Karpas-422 (cell line): ENCODE results near the gene SPATA1. TPM values are rescaled to one million over a fixed set of nuclear protein-coding genes. Genes with fewer than 3 reads are reported as not detected.

Experiments
- DNase-seq: peaks from one replicate; pipeline ENCODE4 v3.0.0-alpha.2; 2015
- H2AFZ ChIP-seq: fragments of 200-600 bp; sonication (generic); 2 replicates; pipeline ENCODE4 v1.6.1; 2014; ENCODE audit warnings: antibody characterized with exemption, low read length, mixed read lengths
- H3K27ac ChIP-seq: fragments of 200-600 bp; sonication (generic); 2 replicates; pipeline ENCODE4 v1.5.1; 2014; ENCODE audit warnings: mild to moderate bottlenecking, low read length, moderate library complexity
- H3K27me3 ChIP-seq: fragments of 200-600 bp; sonication (generic); 2 replicates; pipeline ENCODE4 v1.6.1; 2014; ENCODE audit warnings: low read length, mixed read lengths
- H3K36me3 ChIP-seq: fragments of 200-600 bp; sonication (generic); 2 replicates; pipeline ENCODE4 v1.6.1; 2014; ENCODE audit warnings: low read length, mixed read lengths; ENCODE audit not compliant: insufficient read depth
- H3K4me1 ChIP-seq: fragments of 200-600 bp; sonication (generic); 2 replicates; pipeline ENCODE4 v1.6.1; 2014; ENCODE audit warnings: mild to moderate bottlenecking, low read length, mixed read lengths
- H3K4me2 ChIP-seq: fragments of 200-600 bp; sonication (generic); 2 replicates; pipeline ENCODE4 v1.6.1; 2014; ENCODE audit warnings: low read length, low read depth, mild to moderate bottlenecking; ENCODE audit not compliant: poor library complexity, severe bottlenecking
- H3K4me3 ChIP-seq: fragments of 200-600 bp; sonication (generic); 2 replicates; pipeline ENCODE4 v1.5.1; 2014; ENCODE audit warnings: mild to moderate bottlenecking, antibody characterized with exemption, low read length, mixed read lengths
- H3K79me2 ChIP-seq: fragments of 200-600 bp; sonication (generic); 2 replicates; pipeline ENCODE4 v1.6.1; 2014; ENCODE audit warnings: mild to moderate bottlenecking, low read length, mixed read lengths
- H3K9ac ChIP-seq: fragments of 200-600 bp; sonication (generic); 2 replicates; pipeline ENCODE4 v1.6.0; 2014; ENCODE audit warnings: low read length
- H3K9me2 ChIP-seq: fragments of 200-600 bp; sonication (generic), shearing (Covaris generic); replicated peaks from 2 replicates; pipeline ENCODE4 v1.6.0; 2014; ENCODE audit warnings: mild to moderate bottlenecking, low read length, moderate library complexity; ENCODE audit not compliant: insufficient read depth
- H3K9me3 ChIP-seq: fragments of 300-700, 200-600 bp; sonication (generic); 2 replicates; pipeline ENCODE4 v1.6.1; 2014; ENCODE audit warnings: low read length, mixed read lengths
- H4K20me1 ChIP-seq: fragments of 200-600 bp; sonication (generic); 2 replicates; pipeline ENCODE4 v1.6.1; 2014; ENCODE audit warnings: mild to moderate bottlenecking, antibody characterized with exemption, low read length, low read depth; ENCODE audit not compliant: insufficient read depth
- total RNA-seq: library from RNA; depleted of rRNA; stranded (reverse); fragments of >200 nt; shearing (Covaris generic); gene quantifications from 2 replicates; pipeline ENCODE4 v1.2.3, GENCODE V29; 2014; ENCODE audit warnings: low replicate concordance

The SPATA1 gene
- total RNA-seq, 1 experiment from 2014 or later: 3.6 TPM

DNA sequence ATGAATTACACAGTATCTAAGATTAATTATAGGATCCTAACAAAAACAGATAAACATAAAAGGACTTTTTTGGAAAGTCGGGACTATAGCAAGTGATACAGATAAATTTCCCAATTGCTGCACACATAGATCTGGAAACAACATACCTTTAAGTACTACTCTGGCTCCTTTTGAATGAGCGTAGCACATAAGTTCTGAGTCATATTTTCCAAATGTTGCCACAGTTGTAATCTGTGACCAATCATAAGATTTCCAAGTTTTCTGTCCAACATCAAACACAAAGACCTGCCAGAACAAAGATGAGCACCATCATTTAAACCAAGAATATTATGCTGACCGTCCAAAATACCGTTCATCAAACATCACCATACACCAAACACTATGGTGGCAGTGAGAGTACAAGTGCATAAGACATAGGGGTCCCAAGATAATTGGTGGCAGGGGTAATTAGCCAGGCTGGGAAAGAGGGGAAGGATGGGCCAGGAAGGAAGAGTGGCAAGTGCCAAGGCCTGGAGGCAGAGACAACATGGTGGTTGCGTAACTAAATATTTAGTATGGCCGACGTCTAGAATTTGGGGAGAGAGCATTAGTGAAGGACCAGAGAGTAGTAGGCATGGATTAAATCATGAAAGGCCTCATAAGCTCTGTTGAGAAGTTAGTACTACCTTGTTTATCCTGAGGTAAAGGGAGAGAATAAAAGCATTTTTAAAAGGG lies 64.4 kb downstream of the SPATA1 start:
- Histone ChIP-seq H3K27ac (no peak overlapping the region), H2AFZ (no peak overlapping the region), H3K27me3 (no peaks in the 10 kb centered on the region), H3K9me3 (no peaks in the 10 kb centered on the region), H3K79me2 (peaks cover 30% of the 10 kb centered on the region), H3K4me1 (peaks cover 27% of the 10 kb centered on the region), H3K9ac (no peak overlapping the region), H3K4me3 (no peak overlapping the region), H4K20me1 (no peaks in the 10 kb centered on the region), H3K9me2 (no peaks in the 10 kb centered on the region), H3K36me3 (no peaks in the 10 kb centered on the region), H3K4me2 (no peak overlapping the region)
- no peak for DNase-seq

GRCh38 chr1:84571150-84571535 lies 65.0 kb downstream of the SPATA1 start:
- Histone ChIP-seq H3K4me3 (no peak overlapping the region), H3K9me3 (no peaks in the 10 kb centered on the region), H4K20me1 (no peaks in the 10 kb centered on the region), H3K4me1 (peaks cover 23% of the 10 kb centered on the region), H2AFZ (no peak overlapping the region), H3K27ac (no peak overlapping the region), H3K36me3 (no peaks in the 10 kb centered on the region), H3K27me3 (no peaks in the 10 kb centered on the region), H3K4me2 (no peak overlapping the region), H3K9ac (no peak overlapping the region), H3K79me2 (peaks cover 30% of the 10 kb centered on the region), H3K9me2 (no peaks in the 10 kb centered on the region)
- no peak for DNase-seq

DNA sequence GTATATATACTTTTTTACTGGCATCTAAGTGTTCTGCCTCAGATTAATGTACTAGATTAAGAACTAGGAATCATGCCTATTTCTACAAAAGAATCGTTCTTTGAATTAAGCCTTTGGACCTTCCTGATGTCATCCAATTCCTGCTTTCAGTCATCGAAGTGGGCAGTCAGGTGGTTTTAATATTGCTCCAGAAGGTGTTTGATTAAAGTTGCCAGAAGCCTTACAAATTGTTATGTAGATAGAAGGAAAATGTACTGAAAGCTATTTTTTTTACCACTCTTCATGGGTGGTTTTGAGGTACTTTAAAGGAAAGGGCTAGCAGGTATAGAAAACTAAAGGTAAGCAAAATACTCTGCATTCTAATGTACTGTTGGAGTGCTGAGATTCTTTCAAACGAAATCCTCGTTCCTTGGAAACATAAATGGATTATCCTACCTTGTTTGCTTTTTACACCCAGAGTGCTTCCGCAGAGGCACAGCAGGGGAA lies 67.3 kb downstream of the SPATA1 start:
- peak overlapping the region; percentile 92 for H3K9ac ChIP-seq
- DNase-seq: no peak
- H3K27me3 ChIP-seq: no peaks in the 10 kb centered on the region
- no peaks in the 10 kb centered on the region for H3K9me2 ChIP-seq
- peak overlapping the region; percentile 30; the same call in 1 of the 2 replicates for H2AFZ ChIP-seq
- H3K4me2 ChIP-seq: peak overlapping the region; percentile 89
- no peaks in the 10 kb centered on the region for H3K9me3 ChIP-seq
- no peaks in the 10 kb centered on the region for H4K20me1 ChIP-seq
- H3K4me1 ChIP-seq: peaks cover 21% of the 10 kb centered on the region
- no peaks in the 10 kb centered on the region for H3K36me3 ChIP-seq
- H3K79me2 ChIP-seq: peaks cover 30% of the 10 kb centered on the region
- H3K27ac ChIP-seq: peak overlapping the region; percentile 72
- peak overlapping the region; percentile 83 for H3K4me3 ChIP-seq

DNA sequence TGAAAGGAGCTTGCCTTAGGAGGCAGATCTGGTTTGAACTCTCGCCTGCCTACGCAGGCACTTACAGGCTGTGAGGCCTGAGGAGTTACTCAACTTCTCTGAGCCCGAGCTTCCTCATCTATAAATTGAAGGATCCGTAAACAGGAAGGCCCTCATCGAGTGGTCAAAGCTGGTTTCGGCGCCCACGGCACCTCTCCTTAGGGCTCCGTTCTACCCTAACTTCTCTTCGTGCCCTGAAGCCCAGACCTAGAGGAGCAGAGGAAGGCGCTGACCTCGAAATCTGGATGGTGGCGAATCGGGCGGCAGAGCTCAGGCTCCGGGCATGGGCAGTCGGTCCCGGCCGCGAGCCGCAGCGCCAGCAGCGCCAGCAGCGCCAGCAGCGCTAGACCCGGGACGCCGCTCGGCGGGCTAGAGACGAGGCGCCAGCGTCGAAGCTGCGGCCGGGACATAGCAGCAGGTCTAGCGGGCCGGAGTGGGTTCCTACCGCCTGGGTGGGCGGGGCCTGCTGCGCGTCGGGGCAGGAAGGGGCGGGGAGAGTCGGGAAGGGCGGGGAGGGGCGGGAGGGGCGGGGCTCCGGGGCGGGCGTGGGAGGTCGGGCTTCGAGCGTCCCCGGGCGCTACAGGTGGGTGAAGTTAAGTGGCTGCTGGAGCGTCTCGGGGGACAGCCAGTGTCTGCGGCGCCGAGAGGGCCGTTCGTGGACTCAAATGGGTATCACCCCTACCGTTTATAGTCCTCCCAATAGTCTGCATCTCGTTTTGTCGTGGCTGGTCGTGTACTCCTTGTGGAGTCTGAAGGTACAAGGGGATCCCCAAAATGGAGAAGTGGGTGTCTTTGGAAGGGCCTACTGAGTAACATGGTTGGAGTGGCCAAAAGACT lies 68.0 kb downstream of the SPATA1 start, which contains the start of gene CTBS:
TSS of gene CTBS (minus strand) at position 474 of the 876 bp plus-strand sequence. CDS start at position 449, 25 bp downstream.
- H3K9ac ChIP-seq: peak within 1 kb of the TSS; percentile 92
- no peaks in the 10 kb centered on the region for H3K36me3 ChIP-seq
- DNase-seq: peak; percentile 96
- H3K27me3 ChIP-seq: no peaks in the 10 kb centered on the region
- H2AFZ ChIP-seq: peak within 1 kb of the TSS; percentile 90
- peaks cover 30% of the 10 kb centered on the region for H3K79me2 ChIP-seq
- peak within 1 kb of the TSS; percentile 83 for H3K4me3 ChIP-seq
- no peaks in the 10 kb centered on the region for H4K20me1 ChIP-seq
- peak within 1 kb of the TSS; percentile 100 for H3K4me2 ChIP-seq
- no peaks in the 10 kb centered on the region for H3K9me2 ChIP-seq
- no peaks in the 10 kb centered on the region for H3K9me3 ChIP-seq
- H3K27ac ChIP-seq: peak within 1 kb of the TSS; percentile 72
- peaks cover 21% of the 10 kb centered on the region for H3K4me1 ChIP-seq

- no peak for DNase-seq
- Histone ChIP-seq H3K9ac (peak overlapping the region; percentile 75), H3K4me1 (peaks cover 21% of the 10 kb centered on the region), H3K4me3 (peak overlapping the region; percentile 81), H3K9me2 (no peaks in the 10 kb centered on the region), H3K4me2 (peak overlapping the region; percentile 100), H2AFZ (peak overlapping the region; percentile 90), H3K27ac (peak overlapping the region; percentile 49), H4K20me1 (no peaks in the 10 kb centered on the region), H3K9me3 (no peaks in the 10 kb centered on the region), H3K27me3 (no peaks in the 10 kb centered on the region), H3K79me2 (peaks cover 30% of the 10 kb centered on the region), H3K36me3 (no peaks in the 10 kb centered on the region)
Observed at GRCh38 chr1:84574936-84575335, 68.8 kb downstream of the SPATA1 start.

DNA sequence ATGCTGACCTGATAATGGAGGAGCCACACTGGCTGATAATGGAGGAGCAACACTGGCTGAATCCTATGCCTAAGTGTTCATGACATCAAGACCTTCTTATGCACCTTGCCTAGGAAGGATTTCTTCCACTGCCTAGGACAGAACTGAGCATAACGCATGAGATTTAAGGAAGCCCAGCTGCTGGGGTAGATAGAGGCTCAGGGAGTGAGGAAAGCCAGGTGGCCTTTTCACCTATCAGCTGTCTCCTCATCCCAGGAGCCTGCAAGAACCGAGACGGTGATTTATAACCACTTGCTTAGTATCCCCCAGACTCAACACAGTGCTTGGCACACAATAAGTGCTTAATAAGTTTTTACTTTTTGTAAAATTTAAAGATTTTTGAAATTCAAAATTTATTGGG lies 75.5 kb downstream of the SPATA1 start:
- H3K79me2 ChIP-seq: no peaks in the 10 kb centered on the region
- H3K4me3 ChIP-seq: no peak overlapping the region
- peak; percentile 25 for DNase-seq
- no peak overlapping the region for H3K27ac ChIP-seq
- H4K20me1 ChIP-seq: no peaks in the 10 kb centered on the region
- no peaks in the 10 kb centered on the region for H3K9me3 ChIP-seq
- H3K27me3 ChIP-seq: no peaks in the 10 kb centered on the region
- no peak overlapping the region for H3K4me2 ChIP-seq
- H3K36me3 ChIP-seq: no peaks in the 10 kb centered on the region
- no peak overlapping the region for H3K9ac ChIP-seq
- peaks cover 17% of the 10 kb centered on the region for H3K4me1 ChIP-seq
- no peak overlapping the region for H2AFZ ChIP-seq
- H3K9me2 ChIP-seq: no peaks in the 10 kb centered on the region

GRCh38 chr1:84582802-84583587 lies 76.8 kb downstream of the SPATA1 start:
- H3K4me1 ChIP-seq: peaks cover 17% of the 10 kb centered on the region
- H3K4me2 ChIP-seq: no peak overlapping the region
- H3K9ac ChIP-seq: no peak overlapping the region

More at GRCh38 chr1:84582802-84583587, 76.8 kb downstream of the SPATA1 start:
- no peaks in the 10 kb centered on the region for H3K9me3 ChIP-seq
- no peaks in the 10 kb centered on the region for H3K9me2 ChIP-seq
- DNase-seq: peak; percentile 40
- no peaks in the 10 kb centered on the region for H3K79me2 ChIP-seq
- H4K20me1 ChIP-seq: no peaks in the 10 kb centered on the region
- H3K27ac ChIP-seq: no peak overlapping the region
- H3K36me3 ChIP-seq: no peaks in the 10 kb centered on the region
- H3K4me3 ChIP-seq: no peak overlapping the region
- H3K27me3 ChIP-seq: no peaks in the 10 kb centered on the region
- H2AFZ ChIP-seq: no peak overlapping the region
